Measurements from ENCODE around the gene BEST2.
A peak's percentile ranks its signal among the peaks of the same experiment; 100 is the strongest.

BEST2 gene

GRCh38 chr19:12769689-12770088 lies 18.1 kb downstream of the BEST2 start:
- no peak for DNase-seq (ENCODE audit: low read depth)

- no peak for DNase-seq (ENCODE audit: low read depth)
These were observed 19.3 kb downstream of the BEST2 start for GRCh38 chr19:12770922-12771321.

- no peak for DNase-seq (ENCODE audit: low read depth)
These were observed 20.7 kb downstream of the BEST2 start for GRCh38 chr19:12772323-12772722.

- no peak for DNase-seq (ENCODE audit: low read depth)
These were observed 22.0 kb downstream of the BEST2 start for GRCh38 chr19:12773571-12773970.

- no peak for DNase-seq (ENCODE audit: low read depth)
These were observed 23.3 kb downstream of the BEST2 start, which contains the start of gene HOOK2 for GRCh38 chr19:12774588-12775555. TSS of gene HOOK2 (minus strand) at chr19:12775552. CDS start at chr19:12775449, 103 bp downstream.

- peak; percentile 69 for DNase-seq (ENCODE audit: low read depth)
These were observed 25.8 kb downstream of the BEST2 start for GRCh38 chr19:12777217-12778016.

GRCh38 chr19:12778017-12778904 lies 26.7 kb downstream of the BEST2 start:
- no peak for DNase-seq (ENCODE audit: low read depth)

GRCh38 chr19:12778905-12779161 lies 27.2 kb downstream of the BEST2 start:
- no peak for DNase-seq (ENCODE audit: low read depth)

- DNase-seq (ENCODE audit: low read depth) = no peak
These were observed 27.8 kb downstream of the BEST2 start for GRCh38 chr19:12779162-12779993.

GRCh38 chr19:12782174-12782423 lies 30.5 kb downstream of the BEST2 start:
- DNase-seq (ENCODE audit: low read depth) = no peak

- peak; percentile 80 for DNase-seq (ENCODE audit: low read depth)
These were observed 31.1 kb downstream of the BEST2 start for GRCh38 chr19:12782424-12783290.

- no peak for DNase-seq (ENCODE audit: low read depth)
These were observed 31.8 kb downstream of the BEST2 start for GRCh38 chr19:12783291-12783848.

GRCh38 chr19:12783849-12784393 lies 32.3 kb downstream of the BEST2 start:
- no peak for DNase-seq (ENCODE audit: low read depth)

- no peak for DNase-seq (ENCODE audit: low read depth)
These were observed 32.8 kb downstream of the BEST2 start for GRCh38 chr19:12784394-12784870.

- DNase-seq (ENCODE audit: low read depth) = no peak
These were observed 33.4 kb downstream of the BEST2 start for GRCh38 chr19:12784871-12785430.

- no peak for DNase-seq (ENCODE audit: low read depth)
These were observed 33.9 kb downstream of the BEST2 start for GRCh38 chr19:12785431-12786031.

GRCh38 chr19:12786141-12786870 lies 34.7 kb downstream of the BEST2 start:
- no peak for DNase-seq (ENCODE audit: low read depth)

- no peak for DNase-seq (ENCODE audit: low read depth)
These were observed 35.4 kb downstream of the BEST2 start for GRCh38 chr19:12786952-12787351.

Data from stimulated activated CD8-positive, alpha-beta memory T cell treated with anti-CD3 and anti-CD28 coated beads, Interleukin-7, amount 100 ng/mL, for 24 hours (primary cell).